ENCODE measurements around the gene ITGA7.

The ITGA7 gene

GRCh38 chr12:55647027-55647426, 60.7 kb downstream of the ITGA7 start:
- DNase-seq (ENCODE audit: low read depth in 2 of 2) = no peak

- no peak for DNase-seq (ENCODE audit: low read depth in 2 of 2)
These were observed 63.1 kb downstream of the ITGA7 start for GRCh38 chr12:55644591-55644990.

GRCh38 chr12:55642669-55643068, 65.0 kb downstream of the ITGA7 start:
- no peak for DNase-seq (ENCODE audit: low read depth in 2 of 2)

GRCh38 chr12:55642267-55642666, 65.4 kb downstream of the ITGA7 start:
- no peak for DNase-seq (ENCODE audit: low read depth in 2 of 2)

- no peak for DNase-seq (ENCODE audit: low read depth in 2 of 2)
These were observed 66.1 kb downstream of the ITGA7 start for GRCh38 chr12:55641595-55641994.

GRCh38 chr12:55637467-55637866, 70.2 kb downstream of the ITGA7 start:
- DNase-seq (ENCODE audit: low read depth in 2 of 2) = peak in 1 of 2 donors; percentile 14

- DNase-seq (ENCODE audit: low read depth in 2 of 2) = no peak
These were observed 70.9 kb downstream of the ITGA7 start, which contains the start of gene OR10P1 for GRCh38 chr12:55636853-55637252. TSS of gene OR10P1 (plus strand) at chr12:55636892. CDS start at chr12:55636892, 0 bp downstream.

- no peak for DNase-seq (ENCODE audit: low read depth in 2 of 2)
These were observed 71.5 kb downstream of the ITGA7 start for GRCh38 chr12:55636116-55636655.
